K562 (cell line): Measurements from ENCODE around the gene ATG10.

ENCODE experiments used
- CHD2 ChIP-seq: IDR thresholded peaks from 2 replicates; pipeline ENCODE4 v1.6.1; 2011; ENCODE audit warnings: low read depth, low read length
- GATAD2A ChIP-seq: fragments of 450-650 bp; IDR thresholded peaks from 2 replicates; pipeline ENCODE4 v1.6.1; 2017
- SMAD1 ChIP-seq: fragments of 150-350 bp; IDR thresholded peaks from 2 replicates; pipeline ENCODE4 v1.6.1; 2014; ENCODE audit warnings: low read length, low read depth; ENCODE audit not compliant: partially characterized antibody
- TAF1 ChIP-seq: IDR thresholded peaks from 2 replicates; pipeline ENCODE4 v1.6.1; 2011; ENCODE audit warnings: mild to moderate bottlenecking, low read length, moderate library complexity; ENCODE audit not compliant: insufficient read depth, control insufficient read depth, severe bottlenecking; ENCODE audit errors: extremely low read depth
- TCF3 ChIP-seq: sonication (generic); formaldehyde crosslinking; IDR thresholded peaks from 2 replicates; pipeline ENCODE4 v1.4.0; 2020; ENCODE audit warnings: mild to moderate bottlenecking, missing genetic modification reagents
- YBX1 ChIP-seq: fragments of 450-650 bp; IDR thresholded peaks from 2 replicates; pipeline ENCODE4 v1.7.1; 2016; ENCODE audit warnings: mild to moderate bottlenecking
- ZNF583 ChIP-seq: fragments of 250-450 bp; sonication (Bioruptor Pico); IDR thresholded peaks from 2 replicates; pipeline ENCODE4 v1.4.0; 2020

DNA sequence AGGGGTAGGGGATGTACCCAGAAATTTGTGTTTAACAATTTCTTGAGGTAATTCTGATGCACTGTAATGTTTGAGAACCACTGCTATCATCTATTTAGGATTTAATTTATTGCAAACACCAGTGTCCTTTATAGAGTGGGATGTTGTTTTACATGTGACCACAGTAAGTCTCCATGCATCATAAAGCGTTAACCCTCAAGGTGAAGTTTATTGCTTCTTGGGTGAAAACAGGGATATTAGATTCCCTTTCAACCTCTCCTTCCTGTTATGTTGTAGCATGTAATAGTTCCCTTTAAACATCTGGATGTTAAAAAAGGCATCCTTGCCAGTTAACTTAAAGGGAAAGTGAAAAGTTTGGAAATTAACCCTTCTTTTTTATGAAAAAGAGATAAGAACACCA is 35.8 kb upstream of the ATG10 start:
- no peak for TF ChIP-seq GATAD2A
- TF ChIP-seq TAF1 = no peak
- no peak for TF ChIP-seq CHD2
- TF ChIP-seq SMAD1 = no peak
- no peak for TF ChIP-seq TCF3
- no peak for TF ChIP-seq YBX1
- TF ChIP-seq ZNF583 = no peak
